ENCODE results near the gene ULK4.

DNA sequence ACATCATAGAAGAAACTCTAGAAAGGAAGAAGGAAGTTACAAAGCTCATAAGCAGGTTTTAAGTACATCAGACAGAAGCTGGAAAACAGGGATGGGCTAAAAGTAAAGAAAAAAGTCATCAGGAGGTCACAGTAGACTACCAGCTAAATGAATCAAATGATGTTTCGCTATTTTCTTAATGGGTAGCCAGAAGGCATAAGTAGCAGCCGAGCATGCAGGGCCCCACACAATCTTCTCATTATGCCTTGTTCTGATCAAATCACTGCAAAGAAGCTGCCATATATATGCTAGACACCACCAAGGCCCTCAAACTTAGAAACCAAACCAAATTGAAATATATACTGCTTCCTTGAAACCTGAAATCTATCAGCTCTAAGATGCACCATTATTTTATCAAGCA lies 349.1 kb downstream of the ULK4 start:
- TF ChIP-seq, protein P1, sequence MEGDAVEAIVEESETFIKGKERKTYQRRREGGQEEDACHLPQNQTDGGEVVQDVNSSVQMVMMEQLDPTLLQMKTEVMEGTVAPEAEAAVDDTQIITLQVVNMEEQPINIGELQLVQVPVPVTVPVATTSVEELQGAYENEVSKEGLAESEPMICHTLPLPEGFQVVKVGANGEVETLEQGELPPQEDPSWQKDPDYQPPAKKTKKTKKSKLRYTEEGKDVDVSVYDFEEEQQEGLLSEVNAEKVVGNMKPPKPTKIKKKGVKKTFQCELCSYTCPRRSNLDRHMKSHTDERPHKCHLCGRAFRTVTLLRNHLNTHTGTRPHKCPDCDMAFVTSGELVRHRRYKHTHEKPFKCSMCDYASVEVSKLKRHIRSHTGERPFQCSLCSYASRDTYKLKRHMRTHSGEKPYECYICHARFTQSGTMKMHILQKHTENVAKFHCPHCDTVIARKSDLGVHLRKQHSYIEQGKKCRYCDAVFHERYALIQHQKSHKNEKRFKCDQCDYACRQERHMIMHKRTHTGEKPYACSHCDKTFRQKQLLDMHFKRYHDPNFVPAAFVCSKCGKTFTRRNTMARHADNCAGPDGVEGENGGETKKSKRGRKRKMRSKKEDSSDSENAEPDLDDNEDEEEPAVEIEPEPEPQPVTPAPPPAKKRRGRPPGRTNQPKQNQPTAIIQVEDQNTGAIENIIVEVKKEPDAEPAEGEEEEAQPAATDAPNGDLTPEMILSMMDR (IDR thresholded peaks at IDR 0.05; ENCODE audit: insufficient read depth, low read length): no peak
- TF ChIP-seq SPI1 (IDR thresholded peaks at IDR 0.05; ENCODE audit: borderline replicate concordance, low read depth): no peak
- TF ChIP-seq POLR2AphosphoS5 (IDR thresholded peaks at IDR 0.05; ENCODE audit: low read depth): no peak
- TF ChIP-seq, protein P2, sequence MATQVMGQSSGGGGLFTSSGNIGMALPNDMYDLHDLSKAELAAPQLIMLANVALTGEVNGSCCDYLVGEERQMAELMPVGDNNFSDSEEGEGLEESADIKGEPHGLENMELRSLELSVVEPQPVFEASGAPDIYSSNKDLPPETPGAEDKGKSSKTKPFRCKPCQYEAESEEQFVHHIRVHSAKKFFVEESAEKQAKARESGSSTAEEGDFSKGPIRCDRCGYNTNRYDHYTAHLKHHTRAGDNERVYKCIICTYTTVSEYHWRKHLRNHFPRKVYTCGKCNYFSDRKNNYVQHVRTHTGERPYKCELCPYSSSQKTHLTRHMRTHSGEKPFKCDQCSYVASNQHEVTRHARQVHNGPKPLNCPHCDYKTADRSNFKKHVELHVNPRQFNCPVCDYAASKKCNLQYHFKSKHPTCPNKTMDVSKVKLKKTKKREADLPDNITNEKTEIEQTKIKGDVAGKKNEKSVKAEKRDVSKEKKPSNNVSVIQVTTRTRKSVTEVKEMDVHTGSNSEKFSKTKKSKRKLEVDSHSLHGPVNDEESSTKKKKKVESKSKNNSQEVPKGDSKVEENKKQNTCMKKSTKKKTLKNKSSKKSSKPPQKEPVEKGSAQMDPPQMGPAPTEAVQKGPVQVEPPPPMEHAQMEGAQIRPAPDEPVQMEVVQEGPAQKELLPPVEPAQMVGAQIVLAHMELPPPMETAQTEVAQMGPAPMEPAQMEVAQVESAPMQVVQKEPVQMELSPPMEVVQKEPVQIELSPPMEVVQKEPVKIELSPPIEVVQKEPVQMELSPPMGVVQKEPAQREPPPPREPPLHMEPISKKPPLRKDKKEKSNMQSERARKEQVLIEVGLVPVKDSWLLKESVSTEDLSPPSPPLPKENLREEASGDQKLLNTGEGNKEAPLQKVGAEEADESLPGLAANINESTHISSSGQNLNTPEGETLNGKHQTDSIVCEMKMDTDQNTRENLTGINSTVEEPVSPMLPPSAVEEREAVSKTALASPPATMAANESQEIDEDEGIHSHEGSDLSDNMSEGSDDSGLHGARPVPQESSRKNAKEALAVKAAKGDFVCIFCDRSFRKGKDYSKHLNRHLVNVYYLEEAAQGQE (IDR thresholded peaks at IDR 0.05; ENCODE audit: insufficient replicate concordance, low read depth): no peak
